Ishikawa (cell line): Measurements from ENCODE around the gene UHRF2.

ENCODE experiments used
- CEBPB ChIP-seq: IDR thresholded peaks from 2 replicates; pipeline ENCODE4 v1.6.1; 2012
- CREB1 ChIP-seq: IDR thresholded peaks from 2 replicates; pipeline ENCODE4 v1.6.1; 2012; ENCODE audit warnings: low read depth
- EGR1 ChIP-seq: IDR thresholded peaks from 2 replicates; pipeline ENCODE4 v1.6.1; 2012
- EP300 ChIP-seq: IDR thresholded peaks from 2 replicates; pipeline ENCODE4 v1.6.1; 2012; ENCODE audit warnings: borderline replicate concordance
- FOXM1 ChIP-seq: IDR thresholded peaks from 2 replicates; pipeline ENCODE4 v1.6.1; 2012; ENCODE audit warnings: low read depth, borderline replicate concordance
- MAX ChIP-seq: IDR thresholded peaks from 2 replicates; pipeline ENCODE4 v1.6.1; 2012
- NFIC ChIP-seq: IDR thresholded peaks from 2 replicates; pipeline ENCODE4 v1.6.1; 2012
- RAD21 ChIP-seq: IDR thresholded peaks from 2 replicates; pipeline ENCODE4 v1.6.1; 2012; ENCODE audit warnings: low read depth
- REST ChIP-seq: IDR thresholded peaks from 2 replicates; pipeline ENCODE4 v1.6.1; 2012; ENCODE audit warnings: low read depth, mild to moderate bottlenecking
- TAF1 ChIP-seq: IDR thresholded peaks from 2 replicates; pipeline ENCODE4 v1.6.1; 2012; ENCODE audit warnings: low read depth, mild to moderate bottlenecking
- TCF12 ChIP-seq: IDR thresholded peaks from 2 replicates; pipeline ENCODE4 v1.6.1; 2012; ENCODE audit warnings: low read depth
- TEAD4 ChIP-seq: IDR thresholded peaks from 2 replicates; pipeline ENCODE4 v1.6.1; 2012
- USF1 ChIP-seq: IDR thresholded peaks from 2 replicates; pipeline ENCODE4 v1.6.1; 2012
- YY1 ChIP-seq: IDR thresholded peaks from 2 replicates; pipeline ENCODE4 v1.6.1; 2012; ENCODE audit warnings: low read depth
- ZBTB7A ChIP-seq: IDR thresholded peaks from 2 replicates; pipeline ENCODE4 v1.6.1; 2012; ENCODE audit warnings: low read depth

UHRF2 gene

GRCh38 chr9:6498982-6499381, 86.0 kb downstream of the UHRF2 start:
- no peak for TF ChIP-seq ZBTB7A
- no peak for TF ChIP-seq YY1
- no peak for TF ChIP-seq EGR1

GRCh38 chr9:6501526-6502210, 88.7 kb downstream of the UHRF2 start:
- TF ChIP-seq CREB1 (no peak), CEBPB (no peak), EGR1 (no peak), YY1 (no peak), TEAD4 (no peak), ZBTB7A (no peak), MAX (no peak), FOXM1 (no peak), TCF12 (no peak), EP300 (no peak), RAD21 (no peak), NFIC (no peak), REST (no peak), TAF1 (no peak), USF1 (no peak)

GRCh38 chr9:6502399-6502798, 89.4 kb downstream of the UHRF2 start:
- TF ChIP-seq FOXM1 (no peak), RAD21 (no peak), REST (no peak), EP300 (no peak), YY1 (no peak), ZBTB7A (no peak), CREB1 (no peak), EGR1 (no peak)

GRCh38 chr9:6506571-6506970, 93.6 kb downstream of the UHRF2 start:
- TF ChIP-seq NFIC: no peak
- no peak for TF ChIP-seq CEBPB
- no peak for TF ChIP-seq TCF12
- no peak for TF ChIP-seq CREB1
- TF ChIP-seq FOXM1: no peak
- TF ChIP-seq TAF1: no peak
- TF ChIP-seq USF1: no peak
- no peak for TF ChIP-seq YY1
- no peak for TF ChIP-seq ZBTB7A
- TF ChIP-seq EP300: no peak
- no peak for TF ChIP-seq EGR1
- no peak for TF ChIP-seq REST
- TF ChIP-seq TEAD4: no peak

- TF ChIP-seq FOXM1: no peak
- no peak for TF ChIP-seq YY1
- no peak for TF ChIP-seq REST
- TF ChIP-seq USF1: no peak
- no peak for TF ChIP-seq TAF1
- no peak for TF ChIP-seq EGR1
- no peak for TF ChIP-seq ZBTB7A
Observed at GRCh38 chr9:6512085-6512657, 99.2 kb downstream of the UHRF2 start.
